ENCODE measurements around the gene NKIRAS2. TPM values are rescaled to one million over a fixed set of nuclear protein-coding genes. Genes with fewer than 3 reads are reported as not detected.
A peak's percentile ranks its signal among the peaks of the same experiment; 100 is the strongest.

The NKIRAS2 gene
- total RNA-seq, 1 donor from 2014 or later: 48.1 TPM

- Mint-ChIP-seq H3K9me3 (no peaks in the 10 kb centered on the region), H3K27ac (no peak overlapping the region), H3K36me3 (no peaks in the 10 kb centered on the region), H3K27me3 (ENCODE audit: low read depth) (no peaks in the 10 kb centered on the region), H3K4me1 (peaks cover 6% of the 10 kb centered on the region), H3K4me3 (no peak overlapping the region)
- no peak for TF ChIP-seq CTCF (IDR thresholded peaks at IDR 0.05; ENCODE audit: unreplicated experiment)
- DNase-seq (ENCODE audit: low spot score in 2 of 2, unreplicated experiment in 2 of 2): no peak
Observed at GRCh38 chr17:42031584-42031983, 11.7 kb downstream of the NKIRAS2 start.

- Mint-ChIP-seq H3K27ac (no peak overlapping the region), H3K4me1 (peaks cover 10% of the 10 kb centered on the region), H3K9me3 (no peaks in the 10 kb centered on the region), H3K4me3 (no peak overlapping the region), H3K36me3 (no peaks in the 10 kb centered on the region), H3K27me3 (ENCODE audit: low read depth) (no peaks in the 10 kb centered on the region)
- no peak for DNase-seq (ENCODE audit: low spot score in 2 of 2, unreplicated experiment in 2 of 2)
- no peak for TF ChIP-seq CTCF (IDR thresholded peaks at IDR 0.05; ENCODE audit: unreplicated experiment)
Observed at GRCh38 chr17:42034059-42034458, 14.2 kb downstream of the NKIRAS2 start.

- Mint-ChIP-seq H3K9me3 (no peaks in the 10 kb centered on the region), H3K27ac (peak overlapping the region; percentile 25), H3K4me3 (no peak overlapping the region), H3K27me3 (ENCODE audit: low read depth) (no peaks in the 10 kb centered on the region), H3K36me3 (no peaks in the 10 kb centered on the region), H3K4me1 (peaks cover 10% of the 10 kb centered on the region)
- no peak for TF ChIP-seq CTCF (IDR thresholded peaks at IDR 0.05; ENCODE audit: unreplicated experiment)
- DNase-seq (ENCODE audit: low spot score in 2 of 2, unreplicated experiment in 2 of 2): no peak
Observed at GRCh38 chr17:42038221-42038973, 18.5 kb downstream of the NKIRAS2 start.

GRCh38 chr17:42039794-42040763 lies 20.2 kb downstream of the NKIRAS2 start:
- H3K9me3 Mint-ChIP-seq: no peaks in the 10 kb centered on the region
- no peak for DNase-seq (ENCODE audit: low spot score in 2 of 2, unreplicated experiment in 2 of 2)

GRCh38 chr17:42040818-42041217 lies 20.9 kb downstream of the NKIRAS2 start:
- H3K4me3 Mint-ChIP-seq: no peak overlapping the region
- H3K36me3 Mint-ChIP-seq: no peaks in the 10 kb centered on the region
- H3K9me3 Mint-ChIP-seq: no peaks in the 10 kb centered on the region
- DNase-seq (ENCODE audit: low spot score in 2 of 2, unreplicated experiment in 2 of 2): no peak
- H3K4me1 Mint-ChIP-seq: peaks cover 8% of the 10 kb centered on the region
- no peak overlapping the region for H3K27ac Mint-ChIP-seq
- no peak for TF ChIP-seq CTCF (IDR thresholded peaks at IDR 0.05; ENCODE audit: unreplicated experiment)
- no peaks in the 10 kb centered on the region for H3K27me3 Mint-ChIP-seq (ENCODE audit: low read depth)

More at GRCh38 chr17:42039794-42040763, 20.2 kb downstream of the NKIRAS2 start:
- H3K4me1 Mint-ChIP-seq: peaks cover 8% of the 10 kb centered on the region
- no peak overlapping the region for H3K4me3 Mint-ChIP-seq
- no peaks in the 10 kb centered on the region for H3K36me3 Mint-ChIP-seq
- H3K27me3 Mint-ChIP-seq (ENCODE audit: low read depth): no peaks in the 10 kb centered on the region
- H3K27ac Mint-ChIP-seq: no peak overlapping the region
- no peak for TF ChIP-seq CTCF (IDR thresholded peaks at IDR 0.05; ENCODE audit: unreplicated experiment)
